ENCODE measurements around the gene CHSY3. TPM values are rescaled to one million over a fixed set of nuclear protein-coding genes. Genes with fewer than 3 reads are reported as not detected.

The CHSY3 gene
- total and polyA plus RNA-seq, 2 experiments from 2014 or later, result 0.44 to 3.0 TPM

DNA sequence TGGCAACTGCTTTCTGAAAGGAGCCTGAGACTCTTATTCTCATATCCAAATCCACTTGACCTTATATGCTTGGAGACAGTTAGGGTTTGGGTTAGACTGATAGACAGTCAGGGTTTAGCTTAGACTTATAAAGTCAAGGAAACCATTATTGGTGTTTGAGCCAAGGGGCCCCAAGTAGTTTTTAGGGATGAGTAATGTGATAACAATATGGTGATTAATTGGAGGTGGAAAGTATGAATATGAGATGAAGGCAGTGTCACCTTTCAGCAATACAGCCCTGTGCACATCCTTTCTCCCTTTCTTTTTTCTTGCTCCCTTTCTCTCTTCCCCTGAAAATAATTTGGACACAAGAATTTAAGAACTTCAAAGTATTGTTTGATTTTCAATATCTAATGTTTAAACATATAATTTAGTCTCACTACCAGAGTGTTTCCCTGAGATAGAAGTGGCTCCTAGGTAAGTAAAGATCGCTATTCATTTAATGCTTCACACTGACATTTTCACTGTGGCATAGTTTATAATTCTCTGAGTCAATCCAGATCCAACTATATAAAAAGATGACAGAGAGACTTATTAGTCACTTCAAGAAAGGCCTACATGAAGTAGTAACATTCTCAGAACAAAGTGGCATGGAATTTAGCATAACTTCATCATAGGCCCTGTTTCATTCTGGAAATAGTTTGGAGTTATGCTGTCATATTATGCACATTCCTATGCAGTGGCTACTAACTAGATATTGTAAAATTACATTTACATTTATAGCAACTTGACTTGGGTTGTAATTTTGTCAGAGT, 200.8 kb downstream of the CHSY3 start:
- no peak overlapping the region for H3K27ac ChIP-seq (ENCODE audit: low read depth)

More for the DNA sequence above, 200.8 kb downstream of the CHSY3 start:
- Mint-ChIP-seq H3K27ac (no peak overlapping the region), H3K9me3 (no peaks in the 10 kb centered on the region), H3K27me3 (ENCODE audit: insufficient read depth, low read depth, poor library complexity) (no peaks in the 10 kb centered on the region), H3K4me1 (no peaks in the 10 kb centered on the region), H3K4me3 (no peak overlapping the region), H3K36me3 (ENCODE audit: low read depth) (no peaks in the 10 kb centered on the region)
- H3K36me3 ChIP-seq (ENCODE audit: insufficient read depth), result no peaks in the 10 kb centered on the region
- no peaks in the 10 kb centered on the region for H3K4me1 ChIP-seq (ENCODE audit: insufficient read depth)
- H3K4me2 ChIP-seq, result no peak overlapping the region
- no peak for ATAC-seq
- H3K9me2 ChIP-seq (ENCODE audit: insufficient read depth), result no peaks in the 10 kb centered on the region
- H4K20me1 ChIP-seq (replicated peaks; ENCODE audit: insufficient read depth), result no peaks in the 10 kb centered on the region
- no peaks in the 10 kb centered on the region for H3K27me3 ChIP-seq (ENCODE audit: insufficient read depth)
- no peak overlapping the region for H2AFZ ChIP-seq
- TF ChIP-seq ETS1 (IDR thresholded peaks at IDR 0.05), result no peak
- TF ChIP-seq EZH2 (IDR thresholded peaks at IDR 0.05; ENCODE audit: low read depth, unreplicated experiment), result no peak
- no peak for TF ChIP-seq POLR2AphosphoS5 (IDR thresholded peaks at IDR 0.05; ENCODE audit: low read depth)
- TF ChIP-seq, protein P1, sequence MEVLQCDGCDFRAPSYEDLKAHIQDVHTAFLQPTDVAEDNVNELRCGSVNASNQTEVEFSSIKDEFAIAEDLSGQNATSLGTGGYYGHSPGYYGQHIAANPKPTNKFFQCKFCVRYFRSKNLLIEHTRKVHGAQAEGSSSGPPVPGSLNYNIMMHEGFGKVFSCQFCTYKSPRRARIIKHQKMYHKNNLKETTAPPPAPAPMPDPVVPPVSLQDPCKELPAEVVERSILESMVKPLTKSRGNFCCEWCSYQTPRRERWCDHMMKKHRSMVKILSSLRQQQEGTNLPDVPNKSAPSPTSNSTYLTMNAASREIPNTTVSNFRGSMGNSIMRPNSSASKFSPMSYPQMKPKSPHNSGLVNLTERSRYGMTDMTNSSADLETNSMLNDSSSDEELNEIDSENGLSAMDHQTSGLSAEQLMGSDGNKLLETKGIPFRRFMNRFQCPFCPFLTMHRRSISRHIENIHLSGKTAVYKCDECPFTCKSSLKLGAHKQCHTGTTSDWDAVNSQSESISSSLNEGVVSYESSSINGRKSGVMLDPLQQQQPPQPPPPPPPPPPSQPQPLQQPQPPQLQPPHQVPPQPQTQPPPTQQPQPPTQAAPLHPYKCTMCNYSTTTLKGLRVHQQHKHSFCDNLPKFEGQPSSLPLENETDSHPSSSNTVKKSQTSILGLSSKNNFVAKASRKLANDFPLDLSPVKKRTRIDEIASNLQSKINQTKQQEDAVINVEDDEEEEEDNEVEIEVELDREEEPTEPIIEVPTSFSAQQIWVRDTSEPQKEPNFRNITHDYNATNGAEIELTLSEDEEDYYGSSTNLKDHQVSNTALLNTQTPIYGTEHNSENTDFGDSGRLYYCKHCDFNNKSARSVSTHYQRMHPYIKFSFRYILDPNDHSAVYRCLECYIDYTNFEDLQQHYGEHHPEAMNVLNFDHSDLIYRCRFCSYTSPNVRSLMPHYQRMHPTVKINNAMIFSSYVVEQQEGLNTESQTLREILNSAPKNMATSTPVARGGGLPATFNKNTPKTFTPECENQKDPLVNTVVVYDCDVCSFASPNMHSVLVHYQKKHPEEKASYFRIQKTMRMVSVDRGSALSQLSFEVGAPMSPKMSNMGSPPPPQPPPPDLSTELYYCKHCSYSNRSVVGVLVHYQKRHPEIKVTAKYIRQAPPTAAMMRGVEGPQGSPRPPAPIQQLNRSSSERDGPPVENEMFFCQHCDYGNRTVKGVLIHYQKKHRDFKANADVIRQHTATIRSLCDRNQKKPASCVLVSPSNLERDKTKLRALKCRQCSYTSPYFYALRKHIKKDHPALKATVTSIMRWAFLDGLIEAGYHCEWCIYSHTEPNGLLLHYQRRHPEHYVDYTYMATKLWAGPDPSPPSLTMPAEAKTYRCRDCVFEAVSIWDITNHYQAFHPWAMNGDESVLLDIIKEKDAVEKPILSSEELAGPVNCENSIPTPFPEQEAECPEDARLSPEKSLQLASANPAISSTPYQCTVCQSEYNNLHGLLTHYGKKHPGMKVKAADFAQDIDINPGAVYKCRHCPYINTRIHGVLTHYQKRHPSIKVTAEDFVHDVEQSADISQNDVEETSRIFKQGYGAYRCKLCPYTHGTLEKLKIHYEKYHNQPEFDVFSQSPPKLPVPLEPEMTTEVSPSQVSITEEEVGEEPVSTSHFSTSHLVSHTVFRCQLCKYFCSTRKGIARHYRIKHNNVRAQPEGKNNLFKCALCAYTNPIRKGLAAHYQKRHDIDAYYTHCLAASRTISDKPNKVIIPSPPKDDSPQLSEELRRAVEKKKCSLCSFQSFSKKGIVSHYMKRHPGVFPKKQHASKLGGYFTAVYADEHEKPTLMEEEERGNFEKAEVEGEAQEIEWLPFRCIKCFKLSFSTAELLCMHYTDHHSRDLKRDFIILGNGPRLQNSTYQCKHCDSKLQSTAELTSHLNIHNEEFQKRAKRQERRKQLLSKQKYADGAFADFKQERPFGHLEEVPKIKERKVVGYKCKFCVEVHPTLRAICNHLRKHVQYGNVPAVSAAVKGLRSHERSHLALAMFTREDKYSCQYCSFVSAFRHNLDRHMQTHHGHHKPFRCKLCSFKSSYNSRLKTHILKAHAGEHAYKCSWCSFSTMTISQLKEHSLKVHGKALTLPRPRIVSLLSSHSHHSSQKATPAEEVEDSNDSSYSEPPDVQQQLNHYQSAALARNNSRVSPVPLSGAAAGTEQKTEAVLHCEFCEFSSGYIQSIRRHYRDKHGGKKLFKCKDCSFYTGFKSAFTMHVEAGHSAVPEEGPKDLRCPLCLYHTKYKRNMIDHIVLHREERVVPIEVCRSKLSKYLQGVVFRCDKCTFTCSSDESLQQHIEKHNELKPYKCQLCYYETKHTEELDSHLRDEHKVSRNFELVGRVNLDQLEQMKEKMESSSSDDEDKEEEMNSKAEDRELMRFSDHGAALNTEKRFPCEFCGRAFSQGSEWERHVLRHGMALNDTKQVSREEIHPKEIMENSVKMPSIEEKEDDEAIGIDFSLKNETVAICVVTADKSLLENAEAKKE (CRISPR knock-in tag; IDR thresholded peaks at IDR 0.05), result no peak
- no peak for TF ChIP-seq CREB1 (CRISPR knock-in tag; IDR thresholded peaks at IDR 0.05; ENCODE audit: low read depth)
- no peak for TF ChIP-seq NANOG (IDR thresholded peaks at IDR 0.05; ENCODE audit: borderline replicate concordance)
- no peak for TF ChIP-seq JUNB (IDR thresholded peaks at IDR 0.05; ENCODE audit: unreplicated experiment)
- no peak for TF ChIP-seq ZNF114 (CRISPR knock-in tag; IDR thresholded peaks at IDR 0.05)
- TF ChIP-seq, protein P2, sequence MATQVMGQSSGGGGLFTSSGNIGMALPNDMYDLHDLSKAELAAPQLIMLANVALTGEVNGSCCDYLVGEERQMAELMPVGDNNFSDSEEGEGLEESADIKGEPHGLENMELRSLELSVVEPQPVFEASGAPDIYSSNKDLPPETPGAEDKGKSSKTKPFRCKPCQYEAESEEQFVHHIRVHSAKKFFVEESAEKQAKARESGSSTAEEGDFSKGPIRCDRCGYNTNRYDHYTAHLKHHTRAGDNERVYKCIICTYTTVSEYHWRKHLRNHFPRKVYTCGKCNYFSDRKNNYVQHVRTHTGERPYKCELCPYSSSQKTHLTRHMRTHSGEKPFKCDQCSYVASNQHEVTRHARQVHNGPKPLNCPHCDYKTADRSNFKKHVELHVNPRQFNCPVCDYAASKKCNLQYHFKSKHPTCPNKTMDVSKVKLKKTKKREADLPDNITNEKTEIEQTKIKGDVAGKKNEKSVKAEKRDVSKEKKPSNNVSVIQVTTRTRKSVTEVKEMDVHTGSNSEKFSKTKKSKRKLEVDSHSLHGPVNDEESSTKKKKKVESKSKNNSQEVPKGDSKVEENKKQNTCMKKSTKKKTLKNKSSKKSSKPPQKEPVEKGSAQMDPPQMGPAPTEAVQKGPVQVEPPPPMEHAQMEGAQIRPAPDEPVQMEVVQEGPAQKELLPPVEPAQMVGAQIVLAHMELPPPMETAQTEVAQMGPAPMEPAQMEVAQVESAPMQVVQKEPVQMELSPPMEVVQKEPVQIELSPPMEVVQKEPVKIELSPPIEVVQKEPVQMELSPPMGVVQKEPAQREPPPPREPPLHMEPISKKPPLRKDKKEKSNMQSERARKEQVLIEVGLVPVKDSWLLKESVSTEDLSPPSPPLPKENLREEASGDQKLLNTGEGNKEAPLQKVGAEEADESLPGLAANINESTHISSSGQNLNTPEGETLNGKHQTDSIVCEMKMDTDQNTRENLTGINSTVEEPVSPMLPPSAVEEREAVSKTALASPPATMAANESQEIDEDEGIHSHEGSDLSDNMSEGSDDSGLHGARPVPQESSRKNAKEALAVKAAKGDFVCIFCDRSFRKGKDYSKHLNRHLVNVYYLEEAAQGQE (IDR thresholded peaks at IDR 0.05; ENCODE audit: unreplicated experiment), result no peak
- no peak for TF ChIP-seq STAT1 (IDR thresholded peaks at IDR 0.05; ENCODE audit: unreplicated experiment)
- TF ChIP-seq ZNF331 (CRISPR knock-in tag; IDR thresholded peaks at IDR 0.05; ENCODE audit: low read depth), result no peak
- TF ChIP-seq EZH2phosphoT487 (IDR thresholded peaks at IDR 0.05; ENCODE audit: unreplicated experiment), result no peak
- TF ChIP-seq, protein P3, sequence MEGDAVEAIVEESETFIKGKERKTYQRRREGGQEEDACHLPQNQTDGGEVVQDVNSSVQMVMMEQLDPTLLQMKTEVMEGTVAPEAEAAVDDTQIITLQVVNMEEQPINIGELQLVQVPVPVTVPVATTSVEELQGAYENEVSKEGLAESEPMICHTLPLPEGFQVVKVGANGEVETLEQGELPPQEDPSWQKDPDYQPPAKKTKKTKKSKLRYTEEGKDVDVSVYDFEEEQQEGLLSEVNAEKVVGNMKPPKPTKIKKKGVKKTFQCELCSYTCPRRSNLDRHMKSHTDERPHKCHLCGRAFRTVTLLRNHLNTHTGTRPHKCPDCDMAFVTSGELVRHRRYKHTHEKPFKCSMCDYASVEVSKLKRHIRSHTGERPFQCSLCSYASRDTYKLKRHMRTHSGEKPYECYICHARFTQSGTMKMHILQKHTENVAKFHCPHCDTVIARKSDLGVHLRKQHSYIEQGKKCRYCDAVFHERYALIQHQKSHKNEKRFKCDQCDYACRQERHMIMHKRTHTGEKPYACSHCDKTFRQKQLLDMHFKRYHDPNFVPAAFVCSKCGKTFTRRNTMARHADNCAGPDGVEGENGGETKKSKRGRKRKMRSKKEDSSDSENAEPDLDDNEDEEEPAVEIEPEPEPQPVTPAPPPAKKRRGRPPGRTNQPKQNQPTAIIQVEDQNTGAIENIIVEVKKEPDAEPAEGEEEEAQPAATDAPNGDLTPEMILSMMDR (conservative IDR thresholded peaks at IDR 0.05; ENCODE audit: low read depth in 2 of 2), result no peak
- no peak for DNase-seq (ENCODE audit: low spot score)
- no peaks in the 10 kb centered on the region for H3K79me2 ChIP-seq (replicated peaks; ENCODE audit: insufficient read depth)
- H3F3A ChIP-seq (replicated peaks; ENCODE audit: low read depth), result no peaks in the 10 kb centered on the region
- no peak overlapping the region for H3K4me3 ChIP-seq

Measured in GM23338 (cell line).